Endothelial cell of umbilical vein (primary cell): ENCODE results near the gene CBLN3. TPM values are rescaled to one million over a fixed set of nuclear protein-coding genes. Genes with fewer than 3 reads are reported as not detected.

Experiments used
- BruUV-seq: library from RNA; stranded (reverse); fragments of 400-500 nt; replicated peaks from 2 replicates; lab custom pipeline; 2021; lab: Mats Ljungman, UMichigan
- CTCF ChIA-PET: fragments of 300-600, 350-600 bp; sonication (Branson Sonifier 250); formaldehyde crosslinking; loops from one replicate; lab custom pipeline; 2021; ENCODE audit warnings: antibody characterized with exemption, inconsistent platforms; lab: Charles Lee
- POLR2A ChIA-PET: fragments of 300-600, 350-600 bp; sonication (Branson Sonifier 250); formaldehyde crosslinking; loops from one replicate; lab custom pipeline; 2021; ENCODE audit warnings: antibody characterized with exemption, inconsistent platforms; lab: Charles Lee
- DNase-seq: peaks from one replicate; pipeline ENCODE4 v3.0.0-alpha.2; 2011; ENCODE audit warnings: low read depth, low spot score
- FAIRE-seq: peaks from 2 replicates; lab custom pipeline; 2011; peaks lifted over from hg19 to GRCh38; lab: Jason Lieb, UNC
- H2AFZ ChIP-seq: 2 replicates; pipeline ENCODE4 v1.6.0; 2012; ENCODE audit warnings: low read depth, low read length, control low read depth, inconsistent platforms
- H3K27ac ChIP-seq: 2 replicates; pipeline ENCODE4 v1.5.1; 2011; ENCODE audit warnings: low read depth, mild to moderate bottlenecking, control low read depth, low read length, moderate library complexity; ENCODE audit not compliant: insufficient read depth
- H3K27me3 ChIP-seq, 2 experiments: 2 replicates each; pipeline versions ENCODE4 v1.6.0 to v1.6.1; 2011; ENCODE audit warnings: low read length in 2 of 2, mixed read lengths in 1 of 2; ENCODE audit not compliant: control insufficient read depth in 2 of 2, insufficient read depth in 2 of 2
- H3K36me3 ChIP-seq, 2 experiments: 2 replicates in 1 of 2; 3 replicates in 1 of 2; pipeline ENCODE4 v1.5.1; 2011; ENCODE audit warnings: low read length in 2 of 2, mild to moderate bottlenecking in 1 of 2, moderate library complexity in 1 of 2; ENCODE audit not compliant: control insufficient read depth in 2 of 2, insufficient read depth in 2 of 2; ENCODE audit errors: extremely low read depth in 1 of 2
- H3K4me1 ChIP-seq: 3 replicates; pipeline ENCODE4 v1.5.1; 2011; ENCODE audit warnings: mild to moderate bottlenecking, low read length; ENCODE audit not compliant: control insufficient read depth, insufficient read depth; ENCODE audit errors: extremely low read depth
- H3K4me2 ChIP-seq: 2 replicates; pipeline ENCODE4 v1.6.1; 2011; ENCODE audit warnings: low read length, control low read depth, mixed read lengths; ENCODE audit not compliant: insufficient read depth
- H3K4me3 ChIP-seq, 3 experiments: fragments of 200-600 bp in 1 of 3; sonication (generic), shearing (Covaris generic) in 1 of 3; replicated peaks in 1 of 3; 2 replicates each; pipeline ENCODE4 v1.5.1; 2011 to 2016; ENCODE audit warnings: control low read depth in 3 of 3, low read length in 3 of 3, mild to moderate bottlenecking in 2 of 3, inconsistent platforms in 1 of 3, low read depth in 1 of 3, moderate library complexity in 1 of 3; ENCODE audit not compliant: insufficient read depth in 1 of 3
- H3K79me2 ChIP-seq: 2 replicates; pipeline ENCODE4 v1.6.0; 2012; ENCODE audit warnings: low read length, inconsistent platforms; ENCODE audit not compliant: control insufficient read depth, insufficient read depth
- H3K9ac ChIP-seq: replicated peaks from 2 replicates; pipeline ENCODE3; 2011; ENCODE audit warnings: low read length, control low read depth; ENCODE audit not compliant: insufficient read depth; ENCODE audit errors: extremely low read depth
- H3K9me1 ChIP-seq: replicated peaks from 3 replicates; pipeline ENCODE4 v1.6.0; 2011; ENCODE audit warnings: mild to moderate bottlenecking, low read length; ENCODE audit not compliant: control insufficient read depth, insufficient read depth; ENCODE audit errors: extremely low read depth
- H3K9me3 ChIP-seq: replicated peaks from 2 replicates; pipeline ENCODE4 v1.5.1; 2012; ENCODE audit warnings: low read length, inconsistent platforms; ENCODE audit not compliant: control insufficient read depth, insufficient read depth
- H4K20me1 ChIP-seq: replicated peaks from 2 replicates; pipeline ENCODE3; 2011; ENCODE audit warnings: mild to moderate bottlenecking, low read length; ENCODE audit not compliant: control insufficient read depth, insufficient read depth; ENCODE audit errors: extremely low read depth
- CTCF ChIP-seq, 2 donors: IDR thresholded peaks; 1 replicate in 1 of 2; 2 replicates in 1 of 2; pipeline ENCODE4 v1.5.1; 2011; ENCODE audit warnings: low read length in 2 of 2, mild to moderate bottlenecking in 2 of 2, moderate library complexity in 2 of 2, control low read depth in 1 of 2, inconsistent platforms in 1 of 2, low read depth in 1 of 2; ENCODE audit not compliant: insufficient read depth in 1 of 2; ENCODE audit errors: extremely low read depth in 1 of 2
- EZH2 ChIP-seq: IDR thresholded peaks from 2 replicates; pipeline ENCODE4 v1.6.1; 2012; ENCODE audit warnings: borderline replicate concordance, low read depth, mild to moderate bottlenecking, moderate library complexity, low read length, inconsistent platforms; ENCODE audit not compliant: severe bottlenecking
- FOS ChIP-seq: IDR thresholded peaks from 2 replicates; pipeline ENCODE4 v1.6.1; 2011; ENCODE audit warnings: mild to moderate bottlenecking, low read length, moderate library complexity, borderline replicate concordance; ENCODE audit not compliant: insufficient read depth
- GATA2 ChIP-seq: IDR thresholded peaks from 2 replicates; pipeline ENCODE4 v1.7.0; 2011; ENCODE audit warnings: low read depth, mild to moderate bottlenecking, moderate library complexity, mixed read lengths, low read length; ENCODE audit not compliant: insufficient read length, insufficient read depth
- JUN ChIP-seq: IDR thresholded peaks from 2 replicates; pipeline ENCODE4 v1.6.1; 2011; ENCODE audit warnings: borderline replicate concordance, low read depth; ENCODE audit not compliant: insufficient read length, insufficient read depth
- MAX ChIP-seq: IDR thresholded peaks from 2 replicates; pipeline ENCODE4 v1.6.1; 2011; ENCODE audit not compliant: insufficient read depth, insufficient read length
- MYC ChIP-seq: IDR thresholded peaks from one replicate; pipeline ENCODE4 v1.6.1; 2011; ENCODE audit warnings: mild to moderate bottlenecking, low read depth, low read length
- POLR2A ChIP-seq: IDR thresholded peaks from 2 replicates; pipeline ENCODE4 v1.6.1; 2012; ENCODE audit warnings: low read depth, mild to moderate bottlenecking, control low read depth, low read length
- POLR2AphosphoS5 ChIP-seq: IDR thresholded peaks from 2 replicates; pipeline ENCODE4 v1.6.1; 2012; ENCODE audit warnings: low read depth, mild to moderate bottlenecking, control low read depth, low read length, moderate library complexity; ENCODE audit not compliant: insufficient read depth
- dilution Hi-C: fragments of 300-500 bp; cut with MboI; formaldehyde crosslinking; loops from one replicate; pipeline ENCODE4 v1.15.0; 2019; ENCODE audit warnings: low sequenced_read_pairs; ENCODE audit not compliant: extremely low pct_ligation_motif_present
- intact Hi-C: fragments of 100-400 bp; cut with micrococcal nuclease; formaldehyde crosslinking; loops from one replicate; pipeline ENCODE4 v1.10.0; 2022
- polyA plus RNA-seq, 4 experiments: library from polyadenylated mRNA; depleted of rRNA in 3 of 4; stranded (reverse) in 3 of 4; unstranded in 1 of 4; fragments of >200 nt; gene quantifications; 2 replicates each; pipeline versions ENCODE4 v1.2.1 to v1.2.3, GENCODE V29; 2011 to 2012; ENCODE audit warnings: missing spikeins in 1 of 4
- total RNA-seq: library from RNA; stranded (reverse); gene quantifications from 2 replicates; pipeline ENCODE4 v1.2.3, GENCODE V29; 2021

CBLN3 gene
- total and polyA plus RNA-seq, 2 donors (not counting 3 experiments of a cell fraction or from before 2014, with no cell fraction given) = 7.9 to 8.6 TPM

DNA sequence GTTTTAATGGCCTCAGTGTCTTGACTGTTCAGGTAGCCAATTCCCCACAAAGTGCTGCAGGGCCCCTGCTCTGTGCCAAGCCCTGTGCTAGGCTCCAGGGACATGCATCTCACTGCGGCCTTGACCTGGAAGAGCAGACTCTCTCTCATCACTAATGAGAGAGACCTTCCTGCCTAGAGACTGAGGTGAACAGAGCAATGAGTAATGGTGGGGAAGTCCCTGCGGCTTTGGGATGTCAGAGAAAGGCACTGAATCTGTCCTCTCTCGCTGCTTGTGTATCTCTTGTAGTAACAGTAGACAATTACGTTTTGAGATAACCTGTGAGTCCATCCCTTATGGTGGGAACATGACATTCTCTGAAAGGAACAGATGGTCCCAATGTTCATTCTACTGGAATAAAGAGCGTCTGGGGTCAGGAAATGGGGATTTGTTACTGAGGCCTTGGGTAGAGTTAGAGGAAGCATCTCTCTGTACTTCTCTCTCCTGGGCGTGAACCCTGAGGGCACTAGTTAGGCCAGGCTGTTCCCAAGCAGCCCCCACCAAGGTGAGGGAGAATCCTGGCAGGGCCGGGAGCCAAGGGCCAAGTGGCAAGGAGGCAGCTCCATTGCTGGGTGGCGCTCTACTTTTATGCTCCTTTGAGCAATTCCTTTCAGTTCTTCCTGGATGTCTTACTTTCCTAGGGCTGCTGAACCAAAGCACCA is 48.0 kb downstream of the CBLN3 start:
- Histone ChIP-seq H2AFZ (no peak overlapping the region), H3K9ac (no peak overlapping the region), H3K9me3 (no peaks in the 10 kb centered on the region), H3K36me3 (peaks cover 4 to 18% of the 10 kb centered on the region in 2 experiments), H3K27ac (no peak overlapping the region), H3K79me2 (no peaks in the 10 kb centered on the region), H3K9me1 (no peaks in the 10 kb centered on the region), H3K27me3 (peaks cover 1 to 6% of the 10 kb centered on the region in 2 experiments), H3K4me2 (no peak overlapping the region), H3K4me1 (no peaks in the 10 kb centered on the region), H4K20me1 (no peaks in the 10 kb centered on the region), H3K4me3 (no peak overlapping the region)
- ChIA-PET CTCF (interaction anchor here (0.9 to 2.7 kb wide), 4 partner anchors 16 to 50 kb away, joined by 4 to 12 read pairs (median 8); no protein-coding TSS in a partner anchor), POLR2A (no interaction called here)
- FAIRE-seq (no peak), DNase-seq (no peak)
- no TSS peak for BruUV-seq
- intact Hi-C loops = no loop called here
- TF ChIP-seq MYC (no peak), POLR2AphosphoS5 (no peak), GATA2 (no peak), CTCF (IDR thresholded peaks at IDR 0.05; ENCODE audit: extremely low read depth in 1 of 2, insufficient read depth in 1 of 2, low read depth in 1 of 2, low read length in 2 of 2) (no peak), FOS (no peak), POLR2A (no peak), MAX (no peak), EZH2 (no peak), JUN (no peak)
- dilution Hi-C loops = no loop called here
